Measurements from ENCODE around the gene ZNF322.

Gene ZNF322

GRCh38 chr6:26592649-26593048 lies 66.9 kb downstream of the ZNF322 start:
- DNase-seq (ENCODE audit: low read depth, low spot score): no peak

DNA sequence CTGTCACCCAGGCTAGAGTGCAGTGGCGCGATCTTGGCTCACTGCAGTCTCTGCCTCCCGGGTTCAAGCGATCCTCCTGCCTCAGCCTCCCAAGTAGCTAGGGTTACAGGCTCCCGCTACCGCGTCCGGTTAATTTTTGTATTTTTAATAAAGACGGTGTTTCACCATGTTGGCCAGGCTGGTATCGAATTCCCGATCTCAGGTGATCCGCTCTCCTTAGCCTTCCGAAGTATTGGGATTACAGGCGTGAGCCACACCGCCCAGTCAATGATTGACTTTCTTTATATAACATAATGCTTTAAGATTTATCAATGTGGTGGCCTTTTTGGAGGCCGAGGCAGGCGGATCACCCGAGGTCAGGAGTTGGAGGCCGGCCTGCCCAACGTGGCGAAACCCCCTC lies 70.6 kb downstream of the ZNF322 start:
- DNase-seq (ENCODE audit: low read depth, low spot score): no peak

All from activated naive CD8-positive, alpha-beta T cell treated with anti-CD3 and anti-CD28 coated beads, Interleukin-2, amount 50 U/mL, for 16 hours (primary cell).